Measurements from ENCODE around the gene ZNF546. TPM values are rescaled to one million over a fixed set of nuclear protein-coding genes. Genes with fewer than 3 reads are reported as not detected.

ZNF546 gene
- total RNA-seq, 4 donors from 2014 or later: 3.2 to 6.9 (median 4.2) TPM

DNA sequence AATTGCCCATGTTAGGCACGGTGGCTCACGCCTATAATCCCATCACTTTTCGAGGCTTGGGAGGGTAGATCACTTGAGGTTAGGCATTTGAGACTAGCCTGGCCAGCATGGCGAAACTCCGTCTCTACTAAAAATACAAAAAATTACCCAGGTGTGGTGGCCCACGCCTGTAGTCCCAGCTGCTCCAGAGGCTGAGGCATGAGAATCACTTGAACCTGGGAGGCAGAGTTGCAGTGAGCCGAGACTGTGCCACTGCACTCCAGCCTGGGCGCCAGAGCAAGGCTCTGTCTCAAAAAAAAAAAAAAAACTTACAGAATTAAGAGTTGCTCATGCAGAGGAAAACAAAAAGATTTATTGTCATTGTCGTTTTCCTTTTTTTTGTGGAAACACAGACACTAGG, 29.3 kb upstream of the ZNF546 start:
- H3K9me3 ChIP-seq: no peaks in the 10 kb centered on the region
- H3K27ac ChIP-seq: no peak overlapping the region
- no peak for DNase-seq
- H3K27me3 ChIP-seq: no peaks in the 10 kb centered on the region
- TF ChIP-seq, protein P1, sequence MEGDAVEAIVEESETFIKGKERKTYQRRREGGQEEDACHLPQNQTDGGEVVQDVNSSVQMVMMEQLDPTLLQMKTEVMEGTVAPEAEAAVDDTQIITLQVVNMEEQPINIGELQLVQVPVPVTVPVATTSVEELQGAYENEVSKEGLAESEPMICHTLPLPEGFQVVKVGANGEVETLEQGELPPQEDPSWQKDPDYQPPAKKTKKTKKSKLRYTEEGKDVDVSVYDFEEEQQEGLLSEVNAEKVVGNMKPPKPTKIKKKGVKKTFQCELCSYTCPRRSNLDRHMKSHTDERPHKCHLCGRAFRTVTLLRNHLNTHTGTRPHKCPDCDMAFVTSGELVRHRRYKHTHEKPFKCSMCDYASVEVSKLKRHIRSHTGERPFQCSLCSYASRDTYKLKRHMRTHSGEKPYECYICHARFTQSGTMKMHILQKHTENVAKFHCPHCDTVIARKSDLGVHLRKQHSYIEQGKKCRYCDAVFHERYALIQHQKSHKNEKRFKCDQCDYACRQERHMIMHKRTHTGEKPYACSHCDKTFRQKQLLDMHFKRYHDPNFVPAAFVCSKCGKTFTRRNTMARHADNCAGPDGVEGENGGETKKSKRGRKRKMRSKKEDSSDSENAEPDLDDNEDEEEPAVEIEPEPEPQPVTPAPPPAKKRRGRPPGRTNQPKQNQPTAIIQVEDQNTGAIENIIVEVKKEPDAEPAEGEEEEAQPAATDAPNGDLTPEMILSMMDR (IDR thresholded peaks at IDR 0.05 in 4 of 5, conservative IDR thresholded peaks at IDR 0.05 in 1 of 5): no peak
- TF ChIP-seq POLR2A (IDR thresholded peaks at IDR 0.05): no peak
- intact Hi-C loops (cut with DNase I; ENCODE audit: low total_unique reads) (no loop called here), in situ Hi-C loops (cut with MboI; ENCODE audit: low sequenced_read_pairs in 4 of 4) (loop anchor here in 2 of 4 donors (10.0 to 25.0 kb wide), 2 partner anchors 180 to 183 kb away; partner anchors contain the start of gene LEUTX (in 1 of the 2))
- H3K4me1 ChIP-seq: peaks cover 20 to 21% of the 10 kb centered on the region in 2 donors
- H3K4me3 ChIP-seq: no peak overlapping the region
- ATAC-seq: no peak
- H3K36me3 ChIP-seq: peaks cover 0 to 4% of the 10 kb centered on the region in 2 donors

DNA sequence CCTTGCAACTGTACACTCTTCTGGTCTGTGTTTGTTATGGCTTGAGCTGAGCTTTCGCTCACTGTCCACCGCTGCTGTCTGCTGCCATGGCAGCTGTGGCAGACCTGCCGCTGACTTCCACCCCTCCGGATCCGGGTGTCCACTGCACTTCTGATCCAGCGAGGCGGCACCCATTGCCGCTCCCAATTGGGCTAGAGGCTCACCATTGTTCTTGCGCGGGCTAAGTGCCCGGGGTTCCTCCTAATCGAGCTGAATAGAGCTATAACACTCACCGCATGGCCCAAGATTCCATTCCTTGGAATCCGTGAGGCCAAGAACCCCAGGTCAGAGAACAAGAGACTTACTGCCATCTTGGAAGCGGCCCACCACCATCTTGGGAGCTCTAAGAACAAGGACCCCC, 28.1 kb upstream of the ZNF546 start:
- DNase-seq (no peak), ATAC-seq (no peak)
- Histone ChIP-seq H3K9me3 (no peaks in the 10 kb centered on the region), H3K27ac (no peak overlapping the region), H3K36me3 (peaks cover 0 to 16% of the 10 kb centered on the region in 2 donors), H3K4me1 (peaks cover 21 to 23% of the 10 kb centered on the region in 2 donors), H3K4me3 (no peak overlapping the region), H3K27me3 (no peaks in the 10 kb centered on the region)
- in situ Hi-C loops (cut with MboI; ENCODE audit: low sequenced_read_pairs in 4 of 4) (loop anchor here in 2 of 4 donors (10.0 to 25.0 kb wide), 2 partner anchors 181 to 184 kb away; partner anchors contain the start of gene LEUTX (in 1 of the 2)), intact Hi-C loops (cut with DNase I; ENCODE audit: low total_unique reads) (no loop called here)
- TF ChIP-seq, protein P1 (IDR thresholded peaks at IDR 0.05 in 4 of 5, conservative IDR thresholded peaks at IDR 0.05 in 1 of 5): no peak
- no peak for TF ChIP-seq POLR2A (IDR thresholded peaks at IDR 0.05)

DNA sequence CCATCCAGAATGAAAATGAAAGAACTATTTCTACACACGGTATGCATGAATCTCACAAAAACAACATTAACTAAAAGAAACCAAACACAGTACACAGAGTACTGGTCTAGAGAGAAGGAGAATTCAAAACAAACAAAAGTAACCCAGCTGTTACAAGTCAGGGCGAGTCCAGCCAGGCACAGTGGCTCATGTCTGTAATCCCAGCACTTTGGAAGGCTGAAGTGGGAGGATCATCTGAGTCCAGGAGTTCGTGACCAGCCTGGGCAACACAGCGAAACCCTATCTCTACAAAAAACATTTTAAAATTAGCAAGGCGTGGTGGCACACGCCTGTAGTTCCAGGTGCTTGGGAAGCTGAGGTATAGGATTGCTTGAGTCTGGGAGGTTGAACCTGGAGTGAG, 27.6 kb upstream of the ZNF546 start:
- H3K9me3 ChIP-seq: no peaks in the 10 kb centered on the region
- DNase-seq: no peak
- no peak overlapping the region for H3K4me3 ChIP-seq
- in situ Hi-C loops (cut with MboI; ENCODE audit: low sequenced_read_pairs in 4 of 4) (loop anchor here in 2 of 4 donors (10.0 to 25.0 kb wide), 2 partner anchors 182 to 184 kb away; partner anchors contain the start of gene LEUTX (in 1 of the 2)), intact Hi-C loops (cut with DNase I; ENCODE audit: low total_unique reads) (no loop called here)
- peak overlapping the region in 3 of 4 donors; percentile 97 to 99 (median 99) for H3K27ac ChIP-seq
- H3K36me3 ChIP-seq: peaks cover 0 to 21% of the 10 kb centered on the region in 2 donors
- TF ChIP-seq, protein P1 (IDR thresholded peaks at IDR 0.05 in 4 of 5, conservative IDR thresholded peaks at IDR 0.05 in 1 of 5): no peak
- no peaks in the 10 kb centered on the region for H3K27me3 ChIP-seq
- ATAC-seq: no peak
- peaks cover 21 to 23% of the 10 kb centered on the region in 2 donors for H3K4me1 ChIP-seq

DNA sequence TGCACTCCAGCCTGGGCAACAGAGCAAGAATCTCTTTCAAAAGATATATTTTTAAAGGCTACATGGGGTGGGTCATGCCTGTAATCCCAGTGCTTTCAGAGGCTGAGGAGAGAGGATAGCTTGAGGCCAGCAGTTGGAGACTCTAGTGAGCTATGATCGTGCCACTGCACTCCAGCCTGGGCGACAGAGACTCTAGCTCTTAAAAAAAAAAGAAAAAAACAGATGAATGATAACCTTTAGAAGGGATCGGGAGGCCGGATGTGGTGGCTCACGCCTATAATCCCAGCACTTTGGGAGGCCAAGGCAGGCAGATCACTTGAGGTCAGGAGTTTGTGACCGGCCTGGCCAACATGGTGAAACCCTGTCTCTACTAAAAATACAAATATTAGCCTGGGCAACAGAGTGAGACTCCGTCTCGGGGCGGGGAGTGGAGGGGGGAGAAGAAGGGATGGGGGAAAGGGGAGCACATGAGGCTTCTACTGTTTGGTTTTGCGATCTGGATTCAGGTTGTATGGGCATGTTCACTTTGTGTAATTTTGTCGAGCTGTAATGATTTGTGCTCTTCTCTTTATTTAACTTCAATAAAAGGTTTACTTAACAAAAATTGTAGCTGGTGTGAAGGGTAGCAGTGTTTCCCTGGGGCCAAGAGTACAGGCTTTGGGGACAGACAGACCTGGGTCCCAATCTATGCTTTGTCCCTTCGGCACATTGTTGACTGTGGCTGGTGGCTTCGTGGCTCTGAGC, 27.0 kb upstream of the ZNF546 start:
- in situ Hi-C loops (cut with MboI; ENCODE audit: low sequenced_read_pairs in 4 of 4): loop anchor here in 3 of 4 donors (5.0 to 25.0 kb wide), 5 partner anchors 125 to 185 kb away; partner anchors contain the start of genes FBL (in 1 of the 3) and LEUTX (in 1 of the 3)
- intact Hi-C loops (cut with DNase I; ENCODE audit: low total_unique reads): loop anchor here (1.0 to 5.0 kb wide), 3 partner anchors 177 to 433 kb away; no protein-coding TSS in a partner anchor
- no peaks in the 10 kb centered on the region for H3K9me3 ChIP-seq
- TF ChIP-seq POLR2A (IDR thresholded peaks at IDR 0.05): no peak
- TF ChIP-seq, protein P1 (IDR thresholded peaks at IDR 0.05 in 4 of 5, conservative IDR thresholded peaks at IDR 0.05 in 1 of 5): no peak
- H3K4me1 ChIP-seq: peaks cover 21 to 23% of the 10 kb centered on the region in 2 donors
- H3K4me3 ChIP-seq: peak overlapping the region; percentile 86 to 98 (median 94)
- DNase-seq: no peak
- H3K27me3 ChIP-seq: no peaks in the 10 kb centered on the region
- peak overlapping the region; percentile 97 to 99 (median 99) for H3K27ac ChIP-seq
- ATAC-seq: no peak
- peaks cover 0 to 27% of the 10 kb centered on the region in 2 donors for H3K36me3 ChIP-seq

All from gastrocnemius medialis (tissue), 4 donors.